GM19463 (cell line): Measurements from ENCODE around the gene ITGA2.

Source experiments
- ATAC-seq: cut with Tn5 transposase; IDR thresholded peaks from one replicate; pipeline ENCODE4 v1.9.1; 2021; ENCODE audit warnings: mild to moderate bottlenecking, moderate library complexity; ENCODE audit not compliant: unreplicated experiment

ITGA2 gene

DNA sequence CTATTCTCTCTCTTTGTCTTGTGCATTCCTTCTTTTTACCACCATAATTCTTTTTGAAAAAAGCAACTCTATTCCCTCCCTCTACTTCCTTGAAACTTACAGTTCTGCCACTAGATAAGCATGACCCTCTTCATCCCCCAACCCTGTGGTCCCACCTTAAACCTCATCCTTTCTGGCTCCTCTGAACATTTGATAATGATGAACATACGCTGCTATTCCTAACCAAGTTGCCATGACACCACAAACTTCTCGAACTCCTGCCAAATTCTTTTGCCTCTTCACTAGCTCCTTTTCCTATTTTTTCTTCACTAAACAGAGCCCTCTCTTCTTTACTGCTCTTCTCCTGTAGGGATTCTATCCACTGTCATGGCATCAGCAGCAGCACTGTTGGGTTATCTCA is 63.3 kb downstream of the ITGA2 start:
- ATAC-seq, result no peak

DNA sequence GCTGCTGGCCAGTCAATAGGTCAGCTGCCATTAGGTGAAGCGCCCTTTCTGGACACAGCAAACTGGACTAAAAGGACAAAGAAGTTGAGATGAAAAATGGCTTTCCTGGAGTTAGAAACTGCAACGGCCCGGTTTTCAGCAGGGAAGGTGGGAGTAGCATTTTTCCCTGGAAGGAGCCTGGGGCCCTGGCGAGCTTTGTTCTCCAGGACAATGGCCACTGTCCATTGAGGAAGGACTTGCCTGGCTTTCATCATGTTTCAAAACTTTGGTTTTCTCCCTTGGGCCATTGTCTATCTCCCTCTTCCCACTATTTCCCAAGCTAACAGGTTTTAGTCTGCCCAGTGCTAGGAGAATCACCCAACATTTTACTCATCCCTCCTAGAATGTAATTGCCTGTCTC is 64.2 kb downstream of the ITGA2 start:
- no peak for ATAC-seq

DNA sequence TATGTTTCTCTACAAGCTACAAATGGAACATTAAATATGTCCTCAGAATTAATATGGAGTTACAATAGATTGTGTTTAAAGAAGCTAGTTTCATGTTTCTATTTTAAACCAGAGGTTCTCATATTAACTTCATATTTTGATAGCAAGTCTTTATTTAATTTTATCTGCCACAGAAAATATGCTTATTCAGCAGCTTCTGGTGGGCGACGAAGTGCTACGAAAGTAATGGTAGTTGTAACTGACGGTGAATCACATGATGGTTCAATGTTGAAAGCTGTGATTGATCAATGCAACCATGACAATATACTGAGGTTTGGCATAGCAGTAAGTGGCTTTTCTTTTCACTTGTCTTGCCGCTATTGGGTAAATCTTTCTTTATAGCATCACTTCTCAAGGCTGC is 66.2 kb downstream of the ITGA2 start:
- no peak for ATAC-seq

DNA sequence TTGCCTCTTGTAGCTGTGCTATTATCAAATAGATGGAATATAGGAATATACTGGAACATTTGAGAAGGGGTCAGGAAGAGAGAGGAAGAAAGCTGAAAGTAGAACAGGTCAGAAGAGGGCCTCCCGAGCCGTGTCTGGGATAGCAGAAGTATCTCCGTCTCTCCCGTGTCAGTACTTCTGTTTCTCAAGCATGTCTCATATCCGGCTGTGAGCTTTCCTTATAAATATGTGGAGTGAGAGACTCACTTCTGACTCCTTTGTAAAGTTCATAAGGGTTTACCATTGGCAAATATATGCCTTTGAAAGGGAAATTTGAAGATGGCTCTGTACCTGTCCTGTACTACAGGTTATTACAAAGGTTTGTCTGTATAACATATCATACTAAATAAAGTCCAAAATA is 70.1 kb downstream of the ITGA2 start:
- no peak for ATAC-seq

DNA sequence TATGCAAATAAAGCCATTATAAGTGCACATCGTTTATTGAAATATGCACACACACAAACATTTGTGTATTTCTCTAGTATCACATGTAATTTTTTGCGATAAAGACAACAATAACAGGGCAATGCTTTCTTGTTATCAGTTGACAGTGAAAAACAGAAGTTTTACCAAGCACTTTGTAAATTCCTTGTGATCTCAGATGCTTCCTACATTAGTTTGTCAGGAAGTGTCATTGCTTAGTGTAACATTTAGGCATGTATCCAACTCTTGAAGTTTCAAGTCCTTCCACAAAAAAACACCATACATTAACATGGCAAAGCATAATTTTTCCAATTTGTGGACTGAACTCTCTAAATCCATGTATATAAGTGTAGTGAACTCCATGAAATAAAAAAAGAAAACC is 74.0 kb downstream of the ITGA2 start:
- no peak for ATAC-seq

DNA sequence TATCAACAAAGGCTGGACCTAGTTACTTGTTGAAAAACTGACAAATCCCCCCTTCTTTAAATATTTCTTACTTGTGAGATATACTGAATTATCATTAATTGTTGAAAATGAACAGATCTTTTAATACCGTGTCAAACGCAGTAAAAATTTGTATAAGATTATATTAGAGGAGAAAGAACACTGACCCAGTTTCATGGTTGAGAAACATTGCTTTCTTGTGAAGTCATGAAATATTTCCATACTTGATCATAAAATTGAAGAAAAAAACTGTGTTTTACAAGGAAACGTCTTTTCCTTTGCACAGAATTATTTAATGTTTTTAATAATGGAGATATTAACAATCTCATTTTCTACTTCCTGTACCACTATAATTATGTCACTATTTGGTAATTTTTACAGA is 74.6 kb downstream of the ITGA2 start:
- no peak for ATAC-seq

DNA sequence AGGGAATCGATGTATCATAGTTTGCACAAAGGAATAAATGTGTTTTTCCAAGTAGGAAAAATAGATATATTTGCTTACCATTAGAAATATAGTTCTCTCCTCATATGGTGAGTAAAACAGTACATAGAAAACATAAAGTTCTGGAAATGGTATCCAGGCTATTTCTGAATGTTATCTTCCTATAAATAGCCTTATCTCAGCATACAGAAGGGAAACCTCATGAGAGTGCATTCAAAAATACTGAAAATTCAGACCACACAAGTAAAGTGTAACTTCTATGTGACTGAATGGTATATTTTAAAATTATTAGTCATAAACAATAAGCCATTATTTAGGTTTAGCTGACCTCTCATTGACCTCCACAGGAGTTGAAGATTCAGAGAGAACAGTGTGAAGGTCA is 76.9 kb downstream of the ITGA2 start:
- no peak for ATAC-seq

DNA sequence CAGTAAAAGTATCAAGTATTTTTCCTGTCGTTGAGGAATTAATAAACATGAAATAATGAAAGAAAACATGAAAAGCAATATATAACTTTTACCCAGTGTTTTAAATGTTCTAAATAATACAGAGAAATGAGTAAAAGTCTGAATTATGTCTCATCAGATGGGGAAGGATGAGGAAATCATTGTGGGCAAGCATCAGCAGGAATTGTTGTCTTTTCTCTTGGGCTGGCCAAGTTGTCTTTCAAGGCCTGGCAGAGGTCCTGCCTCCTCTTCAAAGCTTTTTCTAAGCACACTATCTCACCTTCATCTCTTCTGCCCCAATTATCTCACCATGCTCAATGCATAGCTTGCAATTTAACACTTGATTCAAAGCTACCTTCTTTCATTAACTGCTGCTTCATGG is 78.5 kb downstream of the ITGA2 start:
- no peak for ATAC-seq

DNA sequence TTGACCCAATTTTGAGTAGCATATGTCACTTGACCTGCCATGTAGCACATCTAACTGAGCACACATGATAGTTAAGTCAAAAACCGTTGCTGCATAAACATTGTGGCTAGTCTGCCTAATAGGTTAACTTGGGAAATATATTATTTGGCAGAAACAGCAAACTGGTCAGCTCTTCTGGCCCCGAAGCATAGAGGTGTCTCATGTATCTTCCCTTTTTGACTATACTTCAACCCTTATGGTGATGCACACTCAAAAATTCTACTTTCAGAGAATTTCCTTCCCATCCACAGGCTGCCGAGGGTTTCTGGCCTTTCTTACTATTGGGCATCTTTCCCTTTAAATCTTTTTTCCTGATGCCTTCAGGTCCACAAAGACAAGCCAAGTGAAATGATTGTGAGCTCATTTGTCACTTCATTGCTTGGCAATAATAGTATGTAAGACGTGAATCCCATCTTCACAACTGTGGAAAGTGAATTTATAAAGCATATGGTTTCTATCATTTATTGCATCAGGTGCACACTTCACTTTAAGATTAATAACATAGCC is 79.2 kb downstream of the ITGA2 start:
- ATAC-seq, result no peak

DNA sequence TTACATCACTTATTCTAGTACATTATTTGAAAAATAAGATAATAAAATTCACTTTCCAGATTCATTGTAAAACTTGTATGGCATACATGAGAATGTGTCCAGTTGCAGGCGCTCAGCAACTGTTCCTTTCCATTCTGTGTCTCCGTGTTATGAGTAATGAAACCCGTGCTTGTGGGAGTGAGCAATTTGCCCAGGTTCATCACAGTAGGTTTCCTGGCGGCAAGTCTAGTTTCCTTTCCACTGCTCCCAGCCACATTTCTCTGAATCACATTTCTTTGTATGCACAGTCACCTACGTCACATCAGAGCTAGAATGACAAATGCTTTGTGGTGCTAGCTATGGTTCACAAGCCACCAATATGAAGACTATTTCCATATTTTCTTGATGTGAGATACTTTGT is 80.5 kb downstream of the ITGA2 start:
- peak; percentile 54 for ATAC-seq

DNA sequence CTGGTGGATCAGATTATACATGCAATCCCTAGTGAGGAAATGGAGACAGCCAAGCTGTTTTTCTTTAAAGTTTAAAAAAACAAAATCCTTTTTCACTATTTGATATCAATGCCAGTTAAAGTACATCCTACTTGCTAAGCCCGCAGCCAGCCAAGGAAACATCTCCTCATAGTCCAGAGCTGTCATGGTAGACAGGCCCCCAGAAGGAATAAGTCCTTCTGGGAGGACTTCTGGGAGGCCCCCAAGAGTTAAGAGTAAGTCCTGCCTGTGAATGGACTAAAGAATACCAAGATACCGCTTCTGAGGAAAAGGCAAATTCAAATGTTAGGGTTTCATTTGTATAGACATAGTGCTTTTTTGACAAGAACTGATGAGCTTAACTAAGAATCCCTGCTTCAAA is 82.1 kb downstream of the ITGA2 start:
- no peak for ATAC-seq

DNA sequence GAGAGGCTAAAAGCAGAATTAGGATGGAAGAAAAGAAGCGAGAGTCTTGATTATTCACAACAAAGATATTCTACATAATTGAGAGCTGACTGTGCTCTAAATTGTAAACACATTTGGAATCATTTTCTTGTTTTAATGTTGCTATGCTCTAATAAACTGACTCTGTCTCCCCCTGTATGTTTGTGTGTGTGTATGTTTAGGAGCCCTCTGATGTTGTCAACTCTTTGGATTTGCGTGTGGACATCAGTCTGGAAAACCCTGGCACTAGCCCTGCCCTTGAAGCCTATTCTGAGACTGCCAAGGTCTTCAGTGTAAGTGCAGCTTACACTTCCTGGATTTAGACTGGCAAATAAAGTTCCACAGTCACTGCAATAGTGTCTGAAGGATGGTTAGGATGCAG is 82.6 kb downstream of the ITGA2 start:
- ATAC-seq, result no peak

DNA sequence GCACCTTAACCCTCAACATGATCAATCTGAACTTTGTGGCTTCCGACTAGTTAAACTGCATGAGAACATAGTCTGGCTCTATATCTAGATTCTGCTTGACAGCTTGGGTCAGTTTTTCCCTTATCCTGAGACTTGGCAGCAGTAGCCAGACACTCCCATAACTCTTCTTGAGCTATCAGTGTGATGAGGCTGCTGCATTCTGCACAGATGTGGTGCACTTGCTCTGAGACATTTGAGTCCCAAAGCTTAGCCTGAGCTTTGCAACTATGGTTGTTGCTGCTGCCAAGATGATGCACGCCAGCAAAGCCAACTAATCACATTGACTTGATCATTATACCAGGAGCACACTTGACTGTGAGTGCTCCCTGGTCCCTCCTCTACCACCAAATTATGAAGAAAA is 84.2 kb downstream of the ITGA2 start:
- ATAC-seq, result no peak

DNA sequence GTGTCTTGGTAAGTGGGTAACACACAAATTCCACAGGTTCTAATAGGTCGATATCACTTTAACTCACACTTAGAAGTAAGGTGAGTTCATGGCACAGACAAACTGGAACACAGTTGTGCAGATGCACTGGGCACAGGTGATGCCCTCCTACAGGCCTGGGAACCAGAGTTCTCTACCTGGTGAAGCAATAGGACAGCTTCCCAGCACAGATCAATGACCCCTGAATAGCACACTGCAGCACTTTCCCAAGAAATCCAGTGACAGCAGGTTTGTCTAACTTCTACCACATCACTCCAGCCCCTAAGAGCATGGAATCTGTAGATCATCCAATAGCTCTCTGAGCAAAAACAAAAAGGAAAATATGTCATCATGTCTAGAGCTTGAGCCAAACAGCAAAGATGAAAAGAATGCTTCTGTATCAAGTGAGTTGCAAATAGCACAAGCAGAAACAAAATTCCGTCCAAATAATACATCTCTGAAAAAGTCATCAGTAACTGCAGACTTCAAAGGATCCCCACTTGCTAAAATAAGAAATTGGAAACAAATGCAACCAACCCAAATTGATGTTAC is 86.9 kb downstream of the ITGA2 start:
- ATAC-seq, result no peak

DNA sequence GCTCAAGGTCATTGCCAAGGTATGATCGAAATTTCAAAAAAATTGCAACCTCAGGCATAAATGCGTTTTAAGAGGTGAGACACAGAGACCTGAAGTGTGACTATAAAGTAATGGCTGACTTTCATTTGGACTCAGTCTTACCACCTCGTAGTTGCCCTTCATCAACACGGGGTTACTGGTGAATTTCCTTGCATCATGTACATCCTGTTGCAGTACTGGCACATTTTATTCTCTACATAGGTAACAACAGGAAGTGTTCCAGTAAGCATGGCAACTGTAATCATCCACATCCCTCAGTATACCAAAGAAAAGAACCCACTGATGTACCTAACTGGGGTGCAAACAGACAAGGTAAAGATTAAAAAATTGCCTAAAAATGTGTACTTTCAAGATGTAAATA is 91.1 kb downstream of the ITGA2 start:
- ATAC-seq, result no peak

DNA sequence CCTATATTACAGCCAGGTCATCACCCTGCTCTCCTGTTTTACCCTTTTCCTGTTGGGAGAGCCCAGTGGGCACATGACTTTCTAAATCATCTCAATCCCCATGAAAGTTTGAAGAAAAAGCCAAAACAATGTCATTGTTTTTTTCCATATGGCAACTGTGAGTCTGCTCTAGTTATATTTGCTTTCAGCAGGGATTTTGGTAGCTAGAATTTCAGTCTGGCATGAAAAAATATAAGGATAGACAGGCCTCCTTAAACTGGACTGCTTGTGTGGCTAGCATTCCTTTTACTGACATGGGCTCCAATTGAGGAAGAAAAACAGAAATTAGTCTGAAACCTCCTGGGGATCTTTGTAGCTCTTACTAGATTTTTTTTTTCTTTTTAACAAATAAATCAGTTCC is 94.8 kb downstream of the ITGA2 start:
- no peak for ATAC-seq

DNA sequence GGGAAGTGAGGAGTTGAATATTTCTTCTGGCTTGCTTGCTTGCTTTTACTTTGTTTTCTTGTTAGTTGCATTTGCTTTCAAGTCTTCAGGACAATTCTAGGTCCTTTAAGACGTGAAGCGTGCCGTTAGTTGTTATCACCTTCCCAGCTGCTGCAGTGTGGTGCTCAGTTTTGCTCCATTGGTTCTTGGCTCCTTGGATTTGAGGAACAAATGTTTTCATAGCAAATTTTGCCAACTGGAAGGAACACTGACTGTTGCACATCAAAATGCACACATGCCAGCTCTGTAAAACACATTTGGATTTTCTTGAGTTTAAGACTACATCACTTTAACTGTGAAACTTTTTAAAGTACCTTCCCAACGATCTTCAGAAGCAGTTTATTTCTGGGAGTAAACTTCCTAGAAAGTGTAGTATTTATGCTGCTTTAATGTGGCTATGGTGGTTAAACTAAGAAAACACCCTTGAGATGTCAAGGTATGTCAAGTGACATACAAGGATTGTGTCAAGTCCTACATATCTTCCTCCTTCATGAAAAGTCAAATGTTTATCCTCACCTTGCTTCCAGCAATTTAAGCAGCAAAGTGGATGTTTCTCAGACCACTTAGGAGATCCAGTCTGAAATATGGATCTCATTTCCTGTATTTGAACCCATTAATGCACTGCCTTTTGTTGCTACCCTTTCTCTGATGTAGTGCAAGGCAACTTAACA is 95.5 kb downstream of the ITGA2 start:
- ATAC-seq, result no peak

DNA sequence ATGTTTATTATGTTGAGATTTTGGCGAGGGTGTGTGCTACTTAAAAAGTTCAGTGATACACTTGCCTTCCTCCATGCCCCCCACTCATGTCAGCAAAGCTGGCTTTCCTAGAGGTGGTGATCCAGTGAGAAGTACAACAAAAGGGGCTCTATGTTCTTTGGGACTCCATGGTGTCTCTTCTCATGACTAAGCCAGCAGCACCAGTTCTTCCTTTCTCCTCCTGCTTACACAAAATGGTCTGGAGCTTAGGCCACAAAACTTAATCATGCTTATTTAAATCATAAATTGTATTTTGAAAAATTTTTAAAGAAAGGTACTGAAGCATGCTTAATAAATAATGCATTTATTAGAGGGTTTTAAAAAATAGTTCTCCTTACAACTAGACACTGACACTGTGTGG is 98.0 kb downstream of the ITGA2 start:
- no peak for ATAC-seq

DNA sequence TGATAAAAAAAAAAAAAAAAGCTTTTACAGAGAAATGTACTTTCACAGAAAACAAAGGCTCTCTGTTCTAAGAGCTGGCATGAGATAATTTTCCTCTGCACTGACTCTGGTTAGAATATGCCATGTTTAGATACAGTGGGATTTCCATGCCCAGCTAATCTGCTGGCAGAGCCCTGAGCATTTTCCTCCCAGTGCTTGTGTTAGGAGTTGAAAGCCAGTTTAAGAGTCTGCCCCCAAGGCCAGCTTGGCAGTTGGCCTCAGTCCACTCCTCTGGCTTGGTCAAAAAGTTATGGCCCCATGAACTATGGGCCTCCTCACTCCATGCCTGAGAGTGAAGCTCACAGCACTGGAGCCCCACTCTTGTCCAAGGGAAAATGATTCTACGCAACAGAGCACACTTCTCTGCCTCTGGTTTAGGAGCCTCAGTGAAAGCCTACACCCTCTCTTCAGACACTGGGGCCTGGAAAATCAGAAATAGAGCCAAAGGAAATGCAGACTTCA is 98.5 kb downstream of the ITGA2 start:
- no peak for ATAC-seq

DNA sequence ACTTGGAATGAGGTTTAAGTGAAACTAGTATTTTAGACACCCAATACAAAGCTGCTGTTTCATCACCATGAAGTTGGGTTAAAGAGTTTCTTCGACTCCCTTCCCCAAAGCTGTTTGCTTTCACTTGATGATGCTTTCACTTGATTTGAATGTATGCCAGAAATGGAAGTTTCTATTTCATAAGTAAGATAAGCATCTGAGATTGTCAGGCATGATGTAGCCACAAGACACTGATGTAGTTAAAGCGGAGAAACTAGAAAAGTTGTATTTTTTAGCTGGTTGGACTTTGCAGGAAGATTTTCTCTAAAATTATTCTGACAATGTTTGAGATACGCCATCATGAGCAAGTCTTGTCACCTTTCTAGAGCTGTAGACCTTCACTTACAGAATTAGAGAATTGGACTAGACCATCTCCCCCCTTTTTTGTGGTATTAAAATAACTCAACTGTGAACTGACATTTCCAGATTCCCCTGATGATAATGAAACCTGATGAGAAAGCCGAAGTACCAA is 100.4 kb downstream of the ITGA2 start:
- ATAC-seq, result peak; percentile 92

DNA sequence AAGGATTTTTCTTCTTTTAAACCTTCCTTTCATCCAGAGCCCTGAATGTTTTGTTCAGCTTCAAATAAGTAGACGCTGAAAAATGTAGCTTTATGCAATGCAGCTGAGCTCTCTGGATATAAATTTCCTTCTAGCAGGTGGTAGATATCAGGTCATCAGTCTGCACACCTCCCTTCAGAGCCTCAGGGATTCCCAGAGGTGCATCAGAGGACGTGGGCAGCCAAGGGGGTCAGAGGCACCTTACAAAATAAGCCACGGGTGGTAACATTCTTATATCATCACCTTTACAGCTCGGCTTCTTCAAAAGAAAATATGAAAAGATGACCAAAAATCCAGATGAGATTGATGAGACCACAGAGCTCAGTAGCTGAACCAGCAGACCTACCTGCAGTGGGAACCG is 101.1 kb downstream of the ITGA2 start:
- ATAC-seq, result no peak

DNA sequence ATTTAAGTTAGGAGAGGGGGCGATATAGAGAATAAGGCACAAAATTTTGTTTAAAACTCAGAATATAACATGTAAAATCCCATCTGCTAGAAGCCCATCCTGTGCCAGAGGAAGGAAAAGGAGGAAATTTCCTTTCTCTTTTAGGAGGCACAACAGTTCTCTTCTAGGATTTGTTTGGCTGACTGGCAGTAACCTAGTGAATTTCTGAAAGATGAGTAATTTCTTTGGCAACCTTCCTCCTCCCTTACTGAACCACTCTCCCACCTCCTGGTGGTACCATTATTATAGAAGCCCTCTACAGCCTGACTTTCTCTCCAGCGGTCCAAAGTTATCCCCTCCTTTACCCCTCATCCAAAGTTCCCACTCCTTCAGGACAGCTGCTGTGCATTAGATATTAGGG is 102.1 kb downstream of the ITGA2 start:
- no peak for ATAC-seq
